ENCODE data around the gene KCNH5. TPM values are rescaled to one million over a fixed set of nuclear protein-coding genes. Genes with fewer than 3 reads are reported as not detected.

The KCNH5 gene
- total RNA-seq, 2 experiments from 2014 or later = not detected

- Mint-ChIP-seq H3K9me3 (ENCODE audit: insufficient read depth) (no peaks in the 10 kb centered on the region), H3K4me3 (no peak overlapping the region), H3K36me3 (ENCODE audit: low read depth) (no peaks in the 10 kb centered on the region), H3K4me1 (ENCODE audit: low read depth) (no peaks in the 10 kb centered on the region), H3K27me3 (ENCODE audit: low read depth) (peaks cover 16% of the 10 kb centered on the region), H3K27ac (no peak overlapping the region)
- ChIA-PET POLR2A (no interaction called here), CTCF (no interaction called here)
- DNase-seq = no peak
- no peak for ATAC-seq
Observed at GRCh38 chr14:63039866-63040265, 5.4 kb downstream of the KCNH5 start.

- H3K36me3 Mint-ChIP-seq (ENCODE audit: low read depth) = no peaks in the 10 kb centered on the region
- CTCF ChIA-PET = no interaction called here
Observed at GRCh38 chr14:63032641-63033040, 12.6 kb downstream of the KCNH5 start.

GRCh38 chr14:63032076-63032475 lies 13.2 kb downstream of the KCNH5 start:
- no peak overlapping the region for H3K27ac Mint-ChIP-seq
- ChIA-PET CTCF (no interaction called here), POLR2A (no interaction called here)
- no peaks in the 10 kb centered on the region for H3K9me3 Mint-ChIP-seq (ENCODE audit: insufficient read depth)
- H3K4me1 Mint-ChIP-seq (ENCODE audit: low read depth) = no peaks in the 10 kb centered on the region
- no peaks in the 10 kb centered on the region for H3K36me3 Mint-ChIP-seq (ENCODE audit: low read depth)
- no peak for ATAC-seq
- H3K27me3 Mint-ChIP-seq (ENCODE audit: low read depth) = no peaks in the 10 kb centered on the region
- no peak for DNase-seq
- no peak overlapping the region for H3K4me3 Mint-ChIP-seq

More at GRCh38 chr14:63032641-63033040, 12.6 kb downstream of the KCNH5 start:
- POLR2A ChIA-PET = no interaction called here
- no peaks in the 10 kb centered on the region for H3K4me1 Mint-ChIP-seq (ENCODE audit: low read depth)
- no peaks in the 10 kb centered on the region for H3K9me3 Mint-ChIP-seq (ENCODE audit: insufficient read depth)
- no peak overlapping the region for H3K27ac Mint-ChIP-seq
- no peak for ATAC-seq
- no peak overlapping the region for H3K4me3 Mint-ChIP-seq
- no peaks in the 10 kb centered on the region for H3K27me3 Mint-ChIP-seq (ENCODE audit: low read depth)
- DNase-seq = no peak

GRCh38 chr14:63030113-63030512 lies 15.1 kb downstream of the KCNH5 start:
- Mint-ChIP-seq H3K27me3 (ENCODE audit: low read depth) (no peaks in the 10 kb centered on the region), H3K9me3 (ENCODE audit: insufficient read depth) (no peaks in the 10 kb centered on the region), H3K36me3 (ENCODE audit: low read depth) (no peaks in the 10 kb centered on the region), H3K27ac (no peak overlapping the region), H3K4me3 (no peak overlapping the region), H3K4me1 (ENCODE audit: low read depth) (no peaks in the 10 kb centered on the region)
- DNase-seq (no peak), ATAC-seq (no peak)
- ChIA-PET POLR2A (no interaction called here), CTCF (no interaction called here)

- Mint-ChIP-seq H3K36me3 (ENCODE audit: low read depth) (no peaks in the 10 kb centered on the region), H3K27ac (no peak overlapping the region), H3K9me3 (ENCODE audit: insufficient read depth) (no peaks in the 10 kb centered on the region), H3K4me3 (no peak overlapping the region), H3K4me1 (ENCODE audit: low read depth) (no peaks in the 10 kb centered on the region), H3K27me3 (ENCODE audit: low read depth) (no peaks in the 10 kb centered on the region)
- no peak for ATAC-seq
- ChIA-PET CTCF (no interaction called here), POLR2A (no interaction called here)
- DNase-seq = no peak
Observed at GRCh38 chr14:63027719-63028118, 17.5 kb downstream of the KCNH5 start.

GRCh38 chr14:63026491-63026890 lies 18.8 kb downstream of the KCNH5 start:
- ATAC-seq (no peak), DNase-seq (no peak)
- Mint-ChIP-seq H3K27me3 (ENCODE audit: low read depth) (no peaks in the 10 kb centered on the region), H3K4me3 (no peak overlapping the region), H3K27ac (no peak overlapping the region), H3K9me3 (ENCODE audit: insufficient read depth) (no peaks in the 10 kb centered on the region), H3K4me1 (ENCODE audit: low read depth) (no peaks in the 10 kb centered on the region), H3K36me3 (ENCODE audit: low read depth) (no peaks in the 10 kb centered on the region)
- ChIA-PET POLR2A (no interaction called here), CTCF (no interaction called here)

GRCh38 chr14:63014621-63015020 lies 30.6 kb downstream of the KCNH5 start:
- Mint-ChIP-seq H3K4me3 (no peak overlapping the region), H3K36me3 (ENCODE audit: low read depth) (no peaks in the 10 kb centered on the region), H3K27ac (no peak overlapping the region), H3K4me1 (ENCODE audit: low read depth) (no peaks in the 10 kb centered on the region), H3K9me3 (ENCODE audit: insufficient read depth) (no peaks in the 10 kb centered on the region), H3K27me3 (ENCODE audit: low read depth) (no peaks in the 10 kb centered on the region)
- CTCF ChIA-PET = no interaction called here
- DNase-seq (no peak), ATAC-seq (no peak)
- POLR2A ChIA-PET = no interaction called here

GRCh38 chr14:63012171-63012570 lies 33.1 kb downstream of the KCNH5 start:
- no peak overlapping the region for H3K27ac Mint-ChIP-seq
- H3K36me3 Mint-ChIP-seq (ENCODE audit: low read depth) = no peaks in the 10 kb centered on the region
- ATAC-seq (no peak), DNase-seq (no peak)
- H3K4me3 Mint-ChIP-seq = no peak overlapping the region
- H3K27me3 Mint-ChIP-seq (ENCODE audit: low read depth) = no peaks in the 10 kb centered on the region
- H3K4me1 Mint-ChIP-seq (ENCODE audit: low read depth) = no peaks in the 10 kb centered on the region
- H3K9me3 Mint-ChIP-seq (ENCODE audit: insufficient read depth) = no peaks in the 10 kb centered on the region
- POLR2A ChIA-PET = no interaction called here
- CTCF ChIA-PET = no interaction called here

GRCh38 chr14:63011623-63012022 lies 33.6 kb downstream of the KCNH5 start:
- Mint-ChIP-seq H3K36me3 (ENCODE audit: low read depth) (no peaks in the 10 kb centered on the region), H3K4me1 (ENCODE audit: low read depth) (no peaks in the 10 kb centered on the region), H3K27me3 (ENCODE audit: low read depth) (no peaks in the 10 kb centered on the region), H3K4me3 (no peak overlapping the region), H3K27ac (no peak overlapping the region), H3K9me3 (ENCODE audit: insufficient read depth) (no peaks in the 10 kb centered on the region)
- ATAC-seq (no peak), DNase-seq (no peak)
- POLR2A ChIA-PET = no interaction called here
- CTCF ChIA-PET = no interaction called here

GRCh38 chr14:63009495-63009894 lies 35.8 kb downstream of the KCNH5 start:
- CTCF ChIA-PET = no interaction called here
- POLR2A ChIA-PET = no interaction called here
- Mint-ChIP-seq H3K36me3 (ENCODE audit: low read depth) (no peaks in the 10 kb centered on the region), H3K4me3 (no peak overlapping the region), H3K4me1 (ENCODE audit: low read depth) (no peaks in the 10 kb centered on the region), H3K27me3 (ENCODE audit: low read depth) (no peaks in the 10 kb centered on the region), H3K27ac (no peak overlapping the region), H3K9me3 (ENCODE audit: insufficient read depth) (no peaks in the 10 kb centered on the region)
- ATAC-seq (no peak), DNase-seq (no peak)

GRCh38 chr14:63006531-63006930 lies 38.7 kb downstream of the KCNH5 start:
- DNase-seq (no peak), ATAC-seq (no peak)
- Mint-ChIP-seq H3K36me3 (ENCODE audit: low read depth) (no peaks in the 10 kb centered on the region), H3K27me3 (ENCODE audit: low read depth) (no peaks in the 10 kb centered on the region), H3K9me3 (ENCODE audit: insufficient read depth) (no peaks in the 10 kb centered on the region), H3K4me1 (ENCODE audit: low read depth) (no peaks in the 10 kb centered on the region), H3K4me3 (no peak overlapping the region), H3K27ac (no peak overlapping the region)
- POLR2A ChIA-PET = no interaction called here
- CTCF ChIA-PET = no interaction called here

GRCh38 chr14:62994096-62994495 lies 51.2 kb downstream of the KCNH5 start:
- Mint-ChIP-seq H3K4me3 (no peak overlapping the region), H3K9me3 (ENCODE audit: insufficient read depth) (no peaks in the 10 kb centered on the region), H3K36me3 (ENCODE audit: low read depth) (no peaks in the 10 kb centered on the region), H3K27me3 (ENCODE audit: low read depth) (no peaks in the 10 kb centered on the region), H3K4me1 (ENCODE audit: low read depth) (no peaks in the 10 kb centered on the region), H3K27ac (no peak overlapping the region)
- ChIA-PET POLR2A (no interaction called here), CTCF (no interaction called here)
- DNase-seq (no peak), ATAC-seq (no peak)

- Mint-ChIP-seq H3K36me3 (ENCODE audit: low read depth) (no peaks in the 10 kb centered on the region), H3K27ac (no peak overlapping the region), H3K27me3 (ENCODE audit: low read depth) (no peaks in the 10 kb centered on the region), H3K4me3 (no peak overlapping the region), H3K9me3 (ENCODE audit: insufficient read depth) (no peaks in the 10 kb centered on the region), H3K4me1 (ENCODE audit: low read depth) (no peaks in the 10 kb centered on the region)
- DNase-seq = no peak
- ChIA-PET CTCF (no interaction called here), POLR2A (no interaction called here)
- ATAC-seq = no peak
Observed at GRCh38 chr14:62988967-62989366, 56.3 kb downstream of the KCNH5 start.

Data from activated CD8-positive, alpha-beta T cell treated with anti-CD3 and anti-CD28 coated beads, Interleukin-2, amount 10 ng/mL, durations not matched to agents 7 days and 5 days (primary cell).